ENCODE measurements around the gene CD84.

The CD84 gene

GRCh38 chr1:160581961-160582360 lies 2.7 kb upstream of the CD84 start:
- Histone ChIP-seq H3K27me3 (ENCODE audit: control insufficient read depth, insufficient read depth, low read length) (no peaks in the 10 kb centered on the region), H3K36me3 (ENCODE audit: control insufficient read depth, insufficient read depth, low read length) (no peaks in the 10 kb centered on the region), H3K9ac (ENCODE audit: low read depth, low read length) (no peak overlapping the region), H3K4me3 (ENCODE audit: low read depth, low read length) (no peak overlapping the region), H3K4me1 (ENCODE audit: control insufficient read depth, insufficient read depth, low read length) (no peaks in the 10 kb centered on the region), H3K9me3 (ENCODE audit: control insufficient read depth, insufficient read depth, low read length) (no peaks in the 10 kb centered on the region)

GRCh38 chr1:160580221-160580812 lies 1.0 kb upstream of the CD84 start:
- no peaks in the 10 kb centered on the region for H3K36me3 ChIP-seq (ENCODE audit: control insufficient read depth, insufficient read depth, low read length)
- H3K4me1 ChIP-seq (ENCODE audit: control insufficient read depth, insufficient read depth, low read length) = no peaks in the 10 kb centered on the region
- H3K9ac ChIP-seq (ENCODE audit: low read depth, low read length) = no peak overlapping the region
- no peaks in the 10 kb centered on the region for H3K27me3 ChIP-seq (ENCODE audit: control insufficient read depth, insufficient read depth, low read length)
- H3K9me3 ChIP-seq (ENCODE audit: control insufficient read depth, insufficient read depth, low read length) = no peaks in the 10 kb centered on the region
- H3K4me3 ChIP-seq (ENCODE audit: low read depth, low read length) = no peak overlapping the region

GRCh38 chr1:160578525-160579191 lies 638 bp downstream of the CD84 start:
- no peaks in the 10 kb centered on the region for H3K4me1 ChIP-seq (ENCODE audit: control insufficient read depth, insufficient read depth, low read length)
- H3K9me3 ChIP-seq (ENCODE audit: control insufficient read depth, insufficient read depth, low read length) = no peaks in the 10 kb centered on the region
- no peaks in the 10 kb centered on the region for H3K27me3 ChIP-seq (ENCODE audit: control insufficient read depth, insufficient read depth, low read length)
- H3K9ac ChIP-seq (ENCODE audit: low read depth, low read length) = no peak overlapping the region
- H3K4me3 ChIP-seq (ENCODE audit: low read depth, low read length) = no peak overlapping the region
- no peaks in the 10 kb centered on the region for H3K36me3 ChIP-seq (ENCODE audit: control insufficient read depth, insufficient read depth, low read length)

GRCh38 chr1:160578175-160578524 lies 1.1 kb downstream of the CD84 start:
- no peaks in the 10 kb centered on the region for H3K4me1 ChIP-seq (ENCODE audit: control insufficient read depth, insufficient read depth, low read length)
- no peaks in the 10 kb centered on the region for H3K9me3 ChIP-seq (ENCODE audit: control insufficient read depth, insufficient read depth, low read length)
- H3K27me3 ChIP-seq (ENCODE audit: control insufficient read depth, insufficient read depth, low read length) = no peaks in the 10 kb centered on the region
- H3K36me3 ChIP-seq (ENCODE audit: control insufficient read depth, insufficient read depth, low read length) = no peaks in the 10 kb centered on the region
- no peak overlapping the region for H3K4me3 ChIP-seq (ENCODE audit: low read depth, low read length)
- no peak overlapping the region for H3K9ac ChIP-seq (ENCODE audit: low read depth, low read length)

GRCh38 chr1:160577671-160578070 lies 1.6 kb downstream of the CD84 start:
- no peaks in the 10 kb centered on the region for H3K36me3 ChIP-seq (ENCODE audit: control insufficient read depth, insufficient read depth, low read length)
- no peaks in the 10 kb centered on the region for H3K4me1 ChIP-seq (ENCODE audit: control insufficient read depth, insufficient read depth, low read length)
- no peaks in the 10 kb centered on the region for H3K27me3 ChIP-seq (ENCODE audit: control insufficient read depth, insufficient read depth, low read length)
- H3K4me3 ChIP-seq (ENCODE audit: low read depth, low read length) = no peak overlapping the region
- H3K9me3 ChIP-seq (ENCODE audit: control insufficient read depth, insufficient read depth, low read length) = no peaks in the 10 kb centered on the region
- H3K9ac ChIP-seq (ENCODE audit: low read depth, low read length) = no peak overlapping the region

GRCh38 chr1:160576884-160577283 lies 2.4 kb downstream of the CD84 start:
- Histone ChIP-seq H3K9ac (ENCODE audit: low read depth, low read length) (no peak overlapping the region), H3K4me1 (ENCODE audit: control insufficient read depth, insufficient read depth, low read length) (no peaks in the 10 kb centered on the region), H3K4me3 (ENCODE audit: low read depth, low read length) (no peak overlapping the region), H3K36me3 (ENCODE audit: control insufficient read depth, insufficient read depth, low read length) (no peaks in the 10 kb centered on the region), H3K9me3 (ENCODE audit: control insufficient read depth, insufficient read depth, low read length) (no peaks in the 10 kb centered on the region), H3K27me3 (ENCODE audit: control insufficient read depth, insufficient read depth, low read length) (no peaks in the 10 kb centered on the region)

GRCh38 chr1:160576390-160576789 lies 2.9 kb downstream of the CD84 start:
- no peaks in the 10 kb centered on the region for H3K4me1 ChIP-seq (ENCODE audit: control insufficient read depth, insufficient read depth, low read length)
- H3K9ac ChIP-seq (ENCODE audit: low read depth, low read length) = no peak overlapping the region
- H3K4me3 ChIP-seq (ENCODE audit: low read depth, low read length) = no peak overlapping the region
- H3K36me3 ChIP-seq (ENCODE audit: control insufficient read depth, insufficient read depth, low read length) = no peaks in the 10 kb centered on the region
- no peaks in the 10 kb centered on the region for H3K9me3 ChIP-seq (ENCODE audit: control insufficient read depth, insufficient read depth, low read length)
- H3K27me3 ChIP-seq (ENCODE audit: control insufficient read depth, insufficient read depth, low read length) = no peaks in the 10 kb centered on the region

GRCh38 chr1:160575112-160575664 lies 4.1 kb downstream of the CD84 start:
- no peak overlapping the region for H3K4me3 ChIP-seq (ENCODE audit: low read depth, low read length)
- no peak overlapping the region for H3K9ac ChIP-seq (ENCODE audit: low read depth, low read length)
- no peaks in the 10 kb centered on the region for H3K4me1 ChIP-seq (ENCODE audit: control insufficient read depth, insufficient read depth, low read length)
- no peaks in the 10 kb centered on the region for H3K9me3 ChIP-seq (ENCODE audit: control insufficient read depth, insufficient read depth, low read length)
- H3K36me3 ChIP-seq (ENCODE audit: control insufficient read depth, insufficient read depth, low read length) = no peaks in the 10 kb centered on the region
- no peaks in the 10 kb centered on the region for H3K27me3 ChIP-seq (ENCODE audit: control insufficient read depth, insufficient read depth, low read length)

- Histone ChIP-seq H3K9me3 (ENCODE audit: control insufficient read depth, insufficient read depth, low read length) (no peaks in the 10 kb centered on the region), H3K4me1 (ENCODE audit: control insufficient read depth, insufficient read depth, low read length) (no peaks in the 10 kb centered on the region), H3K4me3 (ENCODE audit: low read depth, low read length) (no peak overlapping the region), H3K36me3 (ENCODE audit: control insufficient read depth, insufficient read depth, low read length) (no peaks in the 10 kb centered on the region), H3K27me3 (ENCODE audit: control insufficient read depth, insufficient read depth, low read length) (no peaks in the 10 kb centered on the region), H3K9ac (ENCODE audit: low read depth, low read length) (no peak overlapping the region)
Observed at GRCh38 chr1:160570840-160571239, 8.5 kb downstream of the CD84 start.

GRCh38 chr1:160569806-160570205 lies 9.5 kb downstream of the CD84 start:
- no peak overlapping the region for H3K4me3 ChIP-seq (ENCODE audit: low read depth, low read length)
- no peaks in the 10 kb centered on the region for H3K27me3 ChIP-seq (ENCODE audit: control insufficient read depth, insufficient read depth, low read length)
- no peaks in the 10 kb centered on the region for H3K4me1 ChIP-seq (ENCODE audit: control insufficient read depth, insufficient read depth, low read length)
- H3K36me3 ChIP-seq (ENCODE audit: control insufficient read depth, insufficient read depth, low read length) = no peaks in the 10 kb centered on the region
- no peak overlapping the region for H3K9ac ChIP-seq (ENCODE audit: low read depth, low read length)
- no peaks in the 10 kb centered on the region for H3K9me3 ChIP-seq (ENCODE audit: control insufficient read depth, insufficient read depth, low read length)

GRCh38 chr1:160567858-160568682 lies 11.2 kb downstream of the CD84 start:
- Histone ChIP-seq H3K4me3 (ENCODE audit: low read depth, low read length) (no peak overlapping the region), H3K36me3 (ENCODE audit: control insufficient read depth, insufficient read depth, low read length) (no peaks in the 10 kb centered on the region), H3K27me3 (ENCODE audit: control insufficient read depth, insufficient read depth, low read length) (no peaks in the 10 kb centered on the region), H3K4me1 (ENCODE audit: control insufficient read depth, insufficient read depth, low read length) (no peaks in the 10 kb centered on the region), H3K9me3 (ENCODE audit: control insufficient read depth, insufficient read depth, low read length) (no peaks in the 10 kb centered on the region), H3K9ac (ENCODE audit: low read depth, low read length) (no peak overlapping the region)

- Histone ChIP-seq H3K9me3 (ENCODE audit: control insufficient read depth, insufficient read depth, low read length) (no peaks in the 10 kb centered on the region), H3K4me1 (ENCODE audit: control insufficient read depth, insufficient read depth, low read length) (no peaks in the 10 kb centered on the region), H3K4me3 (ENCODE audit: low read depth, low read length) (no peak overlapping the region), H3K27me3 (ENCODE audit: control insufficient read depth, insufficient read depth, low read length) (no peaks in the 10 kb centered on the region), H3K9ac (ENCODE audit: low read depth, low read length) (no peak overlapping the region), H3K36me3 (ENCODE audit: control insufficient read depth, insufficient read depth, low read length) (no peaks in the 10 kb centered on the region)
Observed at GRCh38 chr1:160567341-160567740, 12.0 kb downstream of the CD84 start.
